ENCODE data around the gene SUCNR1.
"Not testable (repeated sequence)": the region's sequence is repeated elsewhere in the genome, so short reads cannot be mapped to it uniquely, and the experiment has no call there.

The SUCNR1 gene

DNA sequence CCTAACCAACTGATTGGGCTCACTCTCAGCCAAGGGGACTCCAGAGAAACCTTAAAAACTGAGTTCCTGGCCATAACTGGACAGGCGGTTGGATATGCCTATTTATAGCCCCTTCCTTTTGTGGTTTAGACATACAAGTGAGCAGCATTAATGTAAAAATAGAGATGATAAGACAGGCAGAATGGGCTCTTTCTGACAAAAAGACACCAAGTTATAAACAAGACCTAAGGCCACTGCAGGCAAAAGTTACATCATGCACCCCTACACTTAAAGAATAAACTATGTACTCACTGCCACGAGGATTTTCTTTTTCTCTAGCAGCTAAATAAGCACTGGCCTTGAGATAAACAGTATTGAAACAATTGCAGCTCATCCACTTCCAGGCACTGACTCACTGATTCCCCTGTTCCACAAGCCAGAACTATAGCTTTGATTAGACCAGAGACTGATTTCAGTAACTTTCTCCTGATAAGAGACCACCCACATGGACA lies 30.1 kb downstream of the SUCNR1 start:
- DNase-seq = no peak

DNA sequence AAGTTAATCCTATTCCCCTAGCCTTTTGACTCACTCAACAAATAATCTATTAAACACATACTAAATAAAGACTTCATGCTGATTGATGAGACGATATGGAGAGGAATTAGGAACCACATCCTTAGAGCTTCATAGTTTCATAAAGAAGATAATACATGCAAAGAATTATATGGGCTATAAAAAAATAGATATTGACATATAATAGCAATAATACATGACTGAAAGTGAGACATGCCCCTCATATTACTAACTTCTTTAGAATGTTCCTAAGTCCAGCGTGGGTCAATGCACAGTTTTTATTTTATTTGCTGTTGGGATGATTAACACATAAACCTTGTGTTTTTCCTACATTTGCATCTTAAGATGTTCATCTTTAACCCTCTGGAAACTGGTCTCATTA lies 32.2 kb downstream of the SUCNR1 start:
- no peak for DNase-seq

DNA sequence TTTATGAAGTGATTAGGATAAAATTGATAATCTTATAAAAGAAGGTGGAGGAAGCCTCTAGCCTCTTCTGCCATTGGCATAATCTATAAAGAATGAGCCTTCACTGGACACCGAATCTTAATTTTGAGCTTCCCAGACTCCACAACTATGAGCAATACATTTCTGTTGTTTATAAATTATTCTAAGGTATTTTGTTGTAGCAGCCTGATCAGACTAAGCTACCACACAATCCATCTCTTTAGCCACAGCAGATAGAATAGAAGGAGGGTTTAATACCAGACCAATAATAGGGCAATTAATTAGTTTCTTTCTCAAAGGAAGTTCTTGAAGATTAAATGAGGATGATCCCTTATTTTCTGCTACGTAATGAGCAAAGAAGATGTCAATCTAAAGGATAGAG lies 33.3 kb downstream of the SUCNR1 start:
- no peak for DNase-seq

DNA sequence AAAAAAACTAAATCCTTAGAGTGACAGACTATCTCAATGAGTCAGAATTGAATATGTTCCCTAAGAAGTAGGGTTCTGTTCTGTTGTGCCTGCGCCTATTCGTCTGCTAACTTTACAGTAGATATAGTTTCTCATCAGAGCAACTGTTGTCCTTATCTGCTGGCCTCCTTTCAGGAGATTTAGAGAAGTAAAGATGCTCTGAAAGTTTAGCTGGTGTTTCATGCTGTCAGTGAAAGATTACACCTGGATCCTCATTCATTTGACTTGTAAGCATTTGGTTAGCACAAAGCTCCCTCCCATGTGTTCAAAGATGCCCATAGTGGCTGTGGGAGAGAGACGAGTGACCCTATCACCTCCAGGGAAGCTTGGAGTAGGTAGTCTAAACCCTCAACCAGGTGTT lies 35.0 kb downstream of the SUCNR1 start:
- no peak for DNase-seq

DNA sequence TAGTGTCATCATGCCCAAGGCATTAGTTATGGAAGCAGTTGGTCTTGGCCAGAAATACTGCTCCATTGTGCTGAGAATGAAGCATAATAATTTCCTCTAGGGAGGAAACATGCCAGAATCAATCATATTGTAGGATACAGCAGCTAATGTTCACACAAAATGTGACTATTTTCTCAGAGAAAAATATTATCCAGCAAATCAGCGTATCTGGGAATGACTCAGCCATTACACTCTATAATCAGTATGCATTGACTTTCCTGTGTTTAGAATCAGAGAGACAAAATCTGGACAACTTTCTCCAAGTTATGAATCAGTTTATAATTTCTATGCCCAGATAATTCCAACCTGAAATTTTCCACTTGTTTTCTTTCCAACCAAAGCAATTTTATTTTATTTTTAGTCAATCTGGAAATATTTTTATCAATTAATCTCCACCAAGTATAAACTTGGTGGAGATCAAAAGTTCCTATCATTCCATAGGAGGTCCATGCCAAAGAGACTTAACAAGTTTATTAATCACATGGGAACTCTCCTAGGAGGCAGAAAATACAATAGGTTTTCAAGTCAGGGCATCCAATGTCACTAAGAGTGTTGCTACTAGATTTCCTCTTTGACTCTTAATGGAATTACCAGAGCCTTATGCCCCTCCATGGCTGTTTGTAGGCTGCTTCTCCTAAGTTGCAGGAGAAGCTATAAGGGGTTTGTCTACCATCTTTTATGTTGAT lies 36.4 kb downstream of the SUCNR1 start:
- no peak for DNase-seq

DNA sequence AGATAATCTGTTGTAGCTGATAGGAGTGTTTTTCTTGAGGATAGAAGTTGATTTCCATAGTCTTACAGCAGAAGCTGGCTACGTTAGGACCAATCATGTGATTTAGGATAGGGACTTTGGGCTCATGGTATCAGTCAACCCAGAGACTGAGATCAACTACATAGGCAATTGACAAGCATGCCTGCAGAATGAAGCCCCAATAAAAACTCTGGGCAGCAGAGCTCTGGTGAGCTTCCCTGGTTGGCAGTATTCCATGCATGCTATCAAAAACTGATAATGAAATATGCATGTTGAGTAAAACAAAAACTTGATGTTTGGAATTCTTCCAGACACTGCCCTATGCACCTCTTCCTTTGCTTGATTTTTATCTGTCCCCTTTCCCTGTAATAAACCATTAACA lies 38.0 kb downstream of the SUCNR1 start:
- no peak for DNase-seq

DNA sequence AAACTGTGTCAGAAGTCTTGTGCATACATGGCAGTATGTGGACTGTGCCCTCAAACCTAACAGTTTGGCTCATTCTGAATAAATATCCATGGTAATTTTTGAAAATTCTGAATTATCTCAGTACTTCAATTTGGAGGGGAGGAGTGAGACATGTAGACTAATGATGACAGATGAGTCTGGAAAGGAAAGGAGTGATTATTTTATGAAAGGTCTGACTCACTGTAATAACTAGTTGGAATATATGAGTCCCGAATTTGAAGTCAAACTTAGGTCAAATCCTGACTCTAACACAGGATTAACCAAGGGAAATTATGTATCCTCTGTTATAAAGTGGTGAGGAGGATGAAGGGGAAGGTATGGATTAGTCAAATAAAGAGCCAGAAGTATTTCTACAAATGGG lies 38.6 kb downstream of the SUCNR1 start:
- no peak for DNase-seq

DNA sequence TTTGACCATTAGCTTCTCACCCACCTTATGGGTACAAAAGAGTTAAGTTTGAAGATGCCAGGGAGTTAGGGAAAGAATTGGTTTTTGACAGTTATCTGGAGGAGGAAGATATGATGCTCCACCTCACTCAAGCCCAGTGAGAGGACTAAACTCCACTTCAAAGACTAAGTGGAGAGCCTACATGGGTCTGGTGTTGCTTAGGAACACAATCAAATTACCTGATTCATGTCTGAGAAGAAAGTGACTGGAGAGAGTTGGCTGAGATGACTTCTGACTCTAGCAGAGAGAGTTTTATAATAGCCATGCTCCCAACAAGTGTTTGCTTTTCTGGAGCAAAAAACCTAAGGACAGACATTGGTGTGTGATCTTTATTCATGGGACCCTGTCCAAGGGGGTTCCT lies 43.3 kb downstream of the SUCNR1 start:
- no peak for DNase-seq

DNA sequence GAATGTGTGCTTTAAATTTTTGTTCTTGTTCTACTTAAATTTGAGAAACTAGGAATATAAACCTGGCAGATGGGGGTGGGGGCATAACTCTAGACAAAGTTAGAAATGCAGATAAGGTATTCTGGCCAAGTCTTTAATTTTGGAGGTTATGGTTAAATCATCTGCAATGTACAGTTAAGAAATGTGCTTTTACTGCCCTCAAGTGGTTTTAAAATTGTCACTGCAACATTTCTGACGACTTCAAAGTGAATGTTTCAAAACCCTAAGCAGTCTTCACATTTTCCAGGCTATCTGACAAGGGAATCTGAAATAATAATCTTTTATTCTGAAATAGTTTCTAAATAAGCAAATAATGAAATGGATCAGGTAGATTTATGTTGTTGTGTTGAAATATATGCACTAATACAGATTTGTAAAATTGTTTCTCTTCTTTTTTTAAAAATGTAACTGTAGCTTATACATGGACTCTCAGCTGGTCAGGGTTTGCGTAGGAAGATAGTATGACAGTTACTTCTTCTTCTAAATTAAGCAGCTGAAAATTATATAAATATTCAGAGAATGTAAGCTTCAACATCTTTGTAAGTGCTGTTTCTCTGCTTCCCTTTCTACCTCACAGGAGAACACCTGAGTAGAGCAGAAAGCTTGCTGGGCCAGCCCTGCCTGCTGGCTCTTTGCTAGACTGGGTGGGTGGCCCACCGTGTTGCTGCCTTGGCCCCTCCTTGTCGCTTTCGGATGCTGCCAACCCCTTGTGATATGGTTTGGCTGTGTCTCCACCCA lies 45.0 kb downstream of the SUCNR1 start:
- DNase-seq = no peak

DNA sequence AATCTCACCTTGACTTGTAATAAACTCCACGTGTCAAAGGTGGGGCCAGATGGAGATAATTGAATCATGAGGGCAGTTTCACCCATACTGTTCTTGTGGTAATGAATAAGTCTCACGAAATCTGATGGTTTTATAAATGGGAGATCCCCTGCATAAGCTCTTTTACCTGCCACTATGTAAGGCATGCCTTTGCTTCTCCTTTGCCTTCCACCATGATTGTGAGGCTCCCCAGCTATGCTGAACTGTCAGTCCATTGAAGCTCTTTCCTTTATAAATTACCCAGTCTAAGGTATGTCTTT lies 45.5 kb downstream of the SUCNR1 start:
- no peak for DNase-seq

DNA sequence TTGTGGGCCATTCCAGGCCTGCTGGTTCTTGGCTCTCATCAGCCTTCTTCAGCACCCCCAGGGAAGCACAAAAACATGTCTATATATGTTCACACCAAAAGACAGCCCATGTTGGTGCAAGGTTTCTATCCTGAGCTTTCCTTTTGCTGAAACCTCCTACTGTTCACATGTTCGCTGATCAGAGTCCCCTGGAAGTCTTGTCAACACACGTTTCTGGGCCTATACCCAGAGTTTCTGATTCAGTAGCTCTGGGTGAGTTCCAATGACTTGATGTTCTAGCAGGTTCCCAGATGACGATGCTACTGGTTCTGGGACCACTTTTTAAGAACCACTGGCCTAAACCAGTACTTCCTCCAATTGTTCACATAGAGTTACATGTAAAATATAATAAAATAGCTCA lies 46.0 kb downstream of the SUCNR1 start:
- DNase-seq = no peak

DNA sequence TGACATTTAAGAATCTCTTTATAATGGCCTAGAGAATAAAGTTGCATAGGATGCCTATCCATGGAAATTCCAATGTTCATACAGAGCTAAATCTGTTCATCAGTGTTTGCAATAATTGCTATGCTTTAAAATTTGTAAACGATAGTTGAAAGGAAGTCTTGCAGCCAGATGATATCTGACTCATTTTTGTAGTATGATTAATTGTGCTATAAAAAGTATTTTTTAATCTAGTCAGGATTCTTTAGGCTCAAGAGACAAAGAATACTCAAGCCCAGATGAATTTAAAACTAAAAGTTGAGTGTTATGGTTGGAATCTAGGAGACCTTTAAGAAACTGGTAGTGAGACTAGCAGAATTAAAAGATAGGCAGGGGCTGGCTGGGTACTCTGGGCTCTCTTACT lies 50.5 kb downstream of the SUCNR1 start:
- DNase-seq = no peak

DNA sequence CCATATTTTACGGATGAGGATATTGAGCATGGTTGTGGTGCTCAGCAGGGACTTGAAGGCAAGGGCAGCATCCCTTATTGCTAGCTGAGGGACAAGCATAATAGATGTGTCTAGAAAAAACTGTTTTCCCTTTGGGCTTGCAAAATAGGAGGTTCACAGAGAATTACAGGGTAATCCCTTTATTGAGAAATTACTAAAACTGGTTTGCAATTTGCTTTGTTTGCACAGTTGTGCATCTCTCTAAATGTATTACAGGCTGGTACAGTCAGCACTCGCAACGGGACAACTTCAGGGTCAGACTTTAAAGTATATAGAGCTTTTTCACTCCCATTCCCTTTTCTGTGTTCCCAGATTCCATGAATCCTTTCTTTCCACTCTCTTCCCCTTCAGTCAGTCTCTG lies 51.3 kb downstream of the SUCNR1 start:
- DNase-seq = no peak

DNA sequence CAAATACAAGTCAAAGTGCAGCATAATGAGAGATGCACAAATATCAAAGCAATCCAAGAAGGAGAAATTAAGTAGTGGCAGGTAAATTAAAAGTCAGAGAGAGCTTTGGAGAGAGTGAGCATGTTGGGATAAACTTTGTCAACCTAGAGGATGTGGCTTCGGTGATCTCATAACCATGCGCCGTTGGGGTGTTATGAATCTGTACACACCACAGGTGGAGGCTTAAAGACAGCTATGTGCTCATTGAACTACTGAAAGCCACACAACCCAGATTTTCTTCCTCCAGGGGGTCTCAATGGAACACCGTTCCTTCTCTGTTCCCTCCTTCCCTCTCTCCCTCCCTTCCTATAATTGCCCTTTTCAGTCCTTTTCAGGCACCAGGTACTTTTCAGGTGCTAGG lies 52.0 kb downstream of the SUCNR1 start:
- no peak for DNase-seq

DNA sequence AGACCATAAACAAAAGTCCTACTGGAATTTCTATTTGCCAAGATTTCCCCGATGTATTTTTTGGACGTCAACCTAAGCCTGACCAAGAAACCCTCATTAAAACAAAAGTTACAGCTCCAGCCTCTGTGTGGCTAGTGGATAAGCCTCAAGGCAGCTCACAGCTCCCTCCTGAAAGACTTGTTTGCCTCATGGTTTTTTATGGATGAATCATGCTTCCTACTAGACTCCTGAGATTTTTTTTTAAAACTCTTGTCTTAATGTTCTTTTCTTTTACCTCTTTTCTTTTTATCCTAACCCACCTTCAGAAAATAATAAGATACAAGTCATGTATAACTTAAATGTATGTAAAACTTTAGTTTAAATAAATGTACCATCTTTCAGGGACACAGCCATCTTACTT lies 52.4 kb downstream of the SUCNR1 start:
- no peak for DNase-seq

DNA sequence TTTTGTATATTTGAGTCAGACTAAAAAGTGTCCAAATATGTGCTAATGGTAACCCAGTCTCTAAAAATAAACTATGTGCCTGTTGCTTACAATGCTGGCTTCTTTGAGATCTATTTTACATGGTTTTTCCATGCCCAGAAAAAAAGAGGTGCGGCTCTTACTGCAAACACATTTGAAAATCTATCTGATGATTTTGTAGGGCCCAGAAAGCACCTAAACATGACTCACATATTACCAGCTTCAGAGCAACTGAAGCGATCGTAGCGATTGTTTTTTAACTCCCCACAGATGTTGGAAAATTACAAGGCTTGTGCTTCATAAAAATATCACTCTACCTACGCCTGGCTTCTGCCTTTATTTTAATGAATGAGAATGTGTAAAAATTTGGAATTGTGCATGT lies 53.5 kb downstream of the SUCNR1 start:
- DNase-seq = no peak

DNA sequence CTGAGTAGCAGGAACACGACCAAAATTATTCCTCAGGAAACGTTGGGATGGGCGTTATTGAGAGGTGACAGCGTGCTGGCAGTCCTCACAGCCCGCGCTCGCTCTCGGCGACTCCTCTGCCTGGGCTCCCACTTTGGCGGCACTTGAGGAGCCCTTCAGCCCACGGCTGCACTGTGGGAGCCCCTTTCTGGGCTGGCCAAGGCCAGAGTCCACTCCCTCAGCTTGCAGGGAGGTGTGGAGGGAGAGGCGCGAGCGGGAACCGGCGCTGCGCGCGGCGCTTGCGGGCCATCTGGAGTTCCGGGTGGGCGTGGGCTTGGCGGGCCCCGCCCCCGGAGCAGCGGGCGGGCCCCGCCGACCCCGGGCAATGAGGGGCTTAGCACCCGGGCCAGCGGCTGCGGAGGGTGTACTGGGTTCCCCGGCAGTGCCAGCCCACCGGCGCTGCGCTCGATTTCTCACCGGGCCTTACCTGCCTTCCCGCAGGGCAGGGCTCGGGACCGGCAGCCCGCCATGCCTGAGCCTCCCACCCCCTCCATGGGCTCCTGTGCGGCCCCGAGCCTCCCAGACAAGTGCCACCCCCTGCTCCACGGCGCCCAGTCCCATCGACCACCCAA lies 54.6 kb downstream of the SUCNR1 start:
- DNase-seq = not testable (repeated sequence)

DNA sequence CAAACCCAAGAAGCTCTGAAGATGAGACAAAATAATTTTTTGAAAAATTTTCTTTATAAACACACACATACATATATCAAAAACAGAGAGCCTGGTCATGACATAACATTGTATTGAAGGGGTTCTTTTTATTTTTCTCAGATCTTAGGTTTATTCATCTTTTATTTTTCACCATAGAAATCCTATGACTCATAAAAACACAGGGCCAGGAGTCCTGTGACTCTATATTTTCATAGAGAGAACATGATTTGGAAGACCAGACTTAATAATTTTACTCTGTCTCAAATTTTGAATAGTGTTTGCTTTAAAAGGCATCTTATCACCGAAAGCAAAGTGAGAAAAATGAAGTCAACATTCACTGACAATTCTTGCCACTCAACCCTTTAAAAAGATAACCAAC lies 57.7 kb downstream of the SUCNR1 start:
- no peak for DNase-seq

DNA sequence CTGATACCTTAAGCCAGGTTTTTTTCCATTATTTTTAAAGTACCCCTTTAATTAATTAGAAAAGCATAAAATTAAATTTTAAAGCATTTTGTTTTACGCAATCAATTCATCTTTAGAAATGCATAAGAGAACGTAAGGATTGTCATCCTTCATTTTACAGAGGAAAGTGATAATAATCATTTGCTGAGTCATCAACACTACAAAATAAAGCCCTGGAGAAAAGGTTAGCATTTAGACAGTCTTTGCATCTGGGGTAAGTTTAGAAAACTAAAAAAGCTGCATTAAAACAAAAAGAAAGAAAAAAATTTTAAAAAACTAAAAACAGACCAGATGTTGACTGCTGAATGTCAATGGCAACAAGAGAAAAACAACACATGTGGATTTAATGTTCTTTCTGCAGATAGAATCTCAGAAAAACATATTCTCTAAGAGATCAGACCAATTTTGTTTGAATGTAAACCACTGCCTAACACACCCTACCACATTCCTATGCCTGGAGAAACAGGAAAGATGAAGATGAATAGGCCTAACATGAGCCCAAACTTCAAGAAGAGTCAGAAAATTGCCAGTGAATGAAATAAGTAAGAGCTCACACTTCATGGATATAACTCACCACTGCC lies 59.9 kb downstream of the SUCNR1 start:
- no peak for DNase-seq

All from activated CD4-positive, alpha-beta T cell treated with anti-CD3 and anti-CD28 coated beads for 1 hour (primary cell).